ENCODE results near the gene TGOLN2. TPM values are rescaled to one million over a fixed set of nuclear protein-coding genes. Genes with fewer than 3 reads are reported as not detected.
A peak's percentile ranks its signal among the peaks of the same experiment; 100 is the strongest.

TGOLN2 gene
- total and polyA plus RNA-seq, 5 donors, result 29.9 to 82.6 (median 77.0) TPM

DNA sequence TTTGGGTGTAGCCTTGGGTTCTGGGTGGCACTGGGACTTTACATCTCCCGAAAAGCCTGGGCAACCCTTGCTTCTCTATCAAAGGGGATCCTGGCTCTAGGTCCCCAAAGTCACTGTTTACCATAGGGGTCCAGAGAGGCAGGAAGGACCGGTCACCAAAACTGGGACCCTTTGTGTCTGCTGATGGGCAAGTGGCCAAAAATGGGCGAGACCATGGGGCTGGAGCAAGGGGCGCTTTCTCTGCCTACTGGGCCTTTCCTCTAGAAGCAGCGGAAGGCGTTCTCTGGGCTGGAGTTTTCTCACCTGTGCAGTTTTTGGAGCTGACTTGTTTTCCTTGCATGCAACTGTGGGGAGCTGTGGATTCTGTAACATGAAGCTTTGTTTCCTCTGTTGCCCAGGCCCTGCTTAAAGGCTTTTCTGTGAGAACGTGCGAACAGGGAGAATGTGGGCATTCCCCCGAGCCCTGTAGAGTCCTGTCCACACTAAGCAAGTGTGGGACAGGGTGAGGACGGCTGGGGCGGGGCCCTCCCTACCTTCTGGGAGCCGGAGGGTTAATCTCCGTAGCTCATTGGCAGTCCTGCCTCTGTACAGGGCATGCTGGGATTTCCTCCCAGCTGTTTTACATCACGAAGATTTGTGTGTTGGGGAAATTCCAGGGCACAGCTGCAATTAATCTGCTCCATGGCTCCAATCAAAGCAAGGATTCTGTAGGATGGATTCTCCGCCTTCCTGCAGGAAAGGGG is 50.2 kb downstream of the TGOLN2 start:
- Histone ChIP-seq H3K27ac (ENCODE audit: low read length) (peak overlapping the region; percentile 43), H3K27me3 (ENCODE audit: control insufficient read depth, insufficient read depth) (no peaks in the 10 kb centered on the region), H3K9me3 (ENCODE audit: control insufficient read depth, low read length) (no peaks in the 10 kb centered on the region), H3K4me1 (ENCODE audit: control insufficient read depth, insufficient read depth, low read length) (peaks cover 13% of the 10 kb centered on the region), H3K4me3 (ENCODE audit: low read length) (no peak overlapping the region)
- intact Hi-C loops (cut with DNase I), result no loop called here
- peak; percentile 89 to 93 for ATAC-seq
- 23% methylated on average over 15 of the region's 15 CpGs for WGBS
- DNase-seq, result peak; percentile 74 to 92 (median 89)

DNA sequence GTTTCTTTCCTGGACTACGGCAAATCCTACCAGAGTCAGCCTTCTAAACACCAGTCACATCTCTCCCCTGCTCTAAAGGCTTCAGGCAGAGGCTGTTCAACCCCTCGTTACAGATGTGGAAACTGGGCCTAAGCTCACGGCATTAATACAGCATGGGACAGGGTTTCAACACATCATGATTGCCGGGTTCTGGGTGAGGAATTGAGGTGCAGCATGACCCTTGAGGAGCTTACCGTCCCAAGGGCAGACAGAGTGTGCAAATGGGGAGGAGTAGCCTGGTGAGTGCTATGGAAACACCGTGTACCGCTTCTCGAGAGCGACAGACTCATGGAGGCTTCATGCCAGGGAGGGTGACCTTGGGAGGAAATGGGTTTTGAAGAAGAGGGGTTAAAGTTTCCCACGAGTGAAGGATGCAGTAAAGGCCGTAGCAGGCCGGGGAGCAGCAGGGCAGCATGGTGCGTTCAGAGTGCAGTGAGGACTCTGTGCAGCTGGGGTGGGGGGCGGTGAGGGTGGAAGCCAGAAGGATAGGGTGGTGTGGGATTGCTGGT is 51.1 kb downstream of the TGOLN2 start:
- H3K27me3 ChIP-seq (ENCODE audit: control insufficient read depth, insufficient read depth), result no peaks in the 10 kb centered on the region
- WGBS, result 40% methylated on average over 14 of the region's 14 CpGs
- peak overlapping the region; percentile 3 for H3K27ac ChIP-seq (ENCODE audit: low read length)
- no peaks in the 10 kb centered on the region for H3K9me3 ChIP-seq (ENCODE audit: control insufficient read depth, low read length)
- intact Hi-C loops (cut with DNase I), result no loop called here
- DNase-seq (no peak), ATAC-seq (peak; percentile 7 to 24)
- H3K4me1 ChIP-seq (ENCODE audit: control insufficient read depth, insufficient read depth, low read length), result peaks cover 13% of the 10 kb centered on the region
- no peak overlapping the region for H3K4me3 ChIP-seq (ENCODE audit: low read length)

DNA sequence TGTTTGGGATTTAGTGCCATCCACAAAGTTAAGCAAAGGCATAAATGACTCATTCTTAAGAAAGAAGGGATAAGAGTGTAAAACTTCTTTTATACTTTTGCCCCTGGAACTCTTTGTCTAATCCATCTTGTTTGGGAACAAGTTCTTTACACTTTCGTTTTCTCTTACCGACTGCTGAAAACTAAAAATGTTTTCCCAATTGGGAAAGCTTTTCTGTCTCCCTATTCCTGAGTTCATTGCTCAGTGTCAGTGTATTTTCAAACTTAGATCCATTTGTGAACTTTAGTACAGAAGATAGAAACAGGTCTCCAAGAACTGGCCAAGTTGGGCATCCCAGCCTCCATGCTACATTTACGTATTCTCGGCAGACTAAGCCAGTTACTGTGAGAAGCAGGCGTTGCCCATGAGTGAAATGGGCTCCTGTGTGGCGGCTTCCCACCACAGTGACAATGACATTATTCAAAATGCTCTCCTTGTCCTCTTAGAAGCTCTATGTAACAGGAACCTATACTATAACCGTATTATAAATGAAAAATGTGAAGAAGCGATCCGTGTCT is 51.7 kb downstream of the TGOLN2 start:
- intact Hi-C loops (cut with DNase I), result no loop called here
- Histone ChIP-seq H3K9me3 (ENCODE audit: control insufficient read depth, low read length) (no peaks in the 10 kb centered on the region), H3K4me3 (ENCODE audit: low read length) (peak overlapping the region; percentile 32), H3K27me3 (ENCODE audit: control insufficient read depth, insufficient read depth) (no peaks in the 10 kb centered on the region), H3K4me1 (ENCODE audit: control insufficient read depth, insufficient read depth, low read length) (peaks cover 13% of the 10 kb centered on the region), H3K27ac (ENCODE audit: low read length) (peak overlapping the region; percentile 49)
- WGBS, result 51% methylated on average over 9 of the region's 9 CpGs
- ATAC-seq (no peak), DNase-seq (no peak)

DNA sequence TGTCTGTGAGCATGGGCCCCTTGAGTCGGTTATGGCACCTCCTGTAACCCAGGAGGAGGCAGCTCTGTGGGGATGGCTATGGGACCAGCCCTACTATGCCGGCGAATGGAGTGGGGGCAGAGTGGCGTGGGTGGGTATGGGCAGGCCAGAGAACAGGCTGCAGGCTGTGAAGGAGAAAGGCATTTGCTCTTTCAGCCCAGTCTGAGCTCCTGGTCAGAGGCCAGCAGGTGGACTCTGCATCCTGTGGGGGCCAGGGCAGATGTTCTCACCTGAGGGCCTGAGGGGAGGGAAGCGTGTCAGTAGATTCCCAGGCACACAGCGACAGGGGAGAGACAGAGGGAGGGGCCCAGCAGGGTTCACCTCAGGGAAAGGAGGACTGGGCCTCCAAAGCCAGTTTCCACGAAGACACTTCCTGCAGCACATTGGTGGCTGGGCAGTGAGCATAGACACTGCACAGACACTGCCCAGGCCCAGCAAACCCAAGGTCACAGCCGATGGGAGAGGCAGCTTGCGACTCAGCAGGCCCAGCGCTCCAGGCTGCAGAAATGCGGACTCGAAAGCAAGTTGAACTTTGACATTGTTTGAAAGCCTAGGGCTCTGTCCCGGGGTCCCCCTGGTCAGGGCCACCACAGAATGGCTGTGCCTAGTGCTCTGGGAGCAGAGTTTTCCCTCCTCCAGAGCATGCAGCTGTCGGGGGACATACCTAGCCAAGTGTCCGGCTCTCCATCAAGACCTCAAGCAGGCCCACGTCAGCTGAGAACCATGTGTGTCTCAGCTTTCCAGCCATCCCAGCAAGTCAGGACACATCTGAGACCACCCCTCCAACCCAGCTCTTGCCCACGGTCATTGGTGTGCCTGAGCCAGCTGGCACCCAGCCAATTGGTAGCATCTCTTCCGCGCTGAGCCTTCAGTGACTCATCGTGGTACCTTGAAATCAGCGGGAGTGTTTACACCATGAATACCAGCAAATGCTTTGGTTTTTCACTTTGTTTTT is 53.8 kb downstream of the TGOLN2 start:
- Histone ChIP-seq H3K9me3 (ENCODE audit: control insufficient read depth, low read length) (no peaks in the 10 kb centered on the region), H3K4me1 (ENCODE audit: control insufficient read depth, insufficient read depth, low read length) (peaks cover 16% of the 10 kb centered on the region), H3K27ac (ENCODE audit: low read length) (no peak overlapping the region), H3K4me3 (ENCODE audit: low read length) (no peak overlapping the region), H3K27me3 (ENCODE audit: control insufficient read depth, insufficient read depth) (no peaks in the 10 kb centered on the region)
- ATAC-seq (no peak), DNase-seq (no peak)
- WGBS, result 60% methylated on average over 21 of the region's 21 CpGs
- intact Hi-C loops (cut with DNase I), result no loop called here

DNA sequence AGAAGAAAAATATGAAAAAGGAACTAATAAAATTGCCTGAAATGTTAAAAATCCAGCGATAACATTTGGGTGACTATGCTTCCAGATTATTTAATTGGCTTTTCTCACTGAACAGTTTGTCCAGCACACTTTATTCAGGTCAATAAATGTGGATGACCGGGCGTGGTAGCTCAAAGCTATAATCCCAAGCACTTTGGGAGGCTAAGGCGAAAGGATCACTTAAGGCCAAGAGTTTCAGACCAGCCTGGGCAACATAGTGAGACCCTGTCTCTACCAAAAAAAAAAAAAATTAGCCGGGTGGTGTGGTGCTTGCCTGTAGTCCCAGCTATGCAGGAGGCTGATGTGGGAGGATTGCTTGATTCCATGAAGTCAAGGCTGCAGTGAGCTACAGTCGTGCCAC is 55.4 kb downstream of the TGOLN2 start:
- intact Hi-C loops (cut with DNase I), result no loop called here
- H3K27me3 ChIP-seq (ENCODE audit: control insufficient read depth, insufficient read depth), result no peaks in the 10 kb centered on the region
- H3K9me3 ChIP-seq (ENCODE audit: control insufficient read depth, low read length), result no peaks in the 10 kb centered on the region
- no peak overlapping the region for H3K27ac ChIP-seq (ENCODE audit: low read length)
- DNase-seq, result no peak
- no peak overlapping the region for H3K4me3 ChIP-seq (ENCODE audit: low read length)
- H3K4me1 ChIP-seq (ENCODE audit: control insufficient read depth, insufficient read depth, low read length), result peaks cover 7% of the 10 kb centered on the region
- 90% methylated on average over 6 of the region's 6 CpGs for WGBS
- no peak for ATAC-seq

DNA sequence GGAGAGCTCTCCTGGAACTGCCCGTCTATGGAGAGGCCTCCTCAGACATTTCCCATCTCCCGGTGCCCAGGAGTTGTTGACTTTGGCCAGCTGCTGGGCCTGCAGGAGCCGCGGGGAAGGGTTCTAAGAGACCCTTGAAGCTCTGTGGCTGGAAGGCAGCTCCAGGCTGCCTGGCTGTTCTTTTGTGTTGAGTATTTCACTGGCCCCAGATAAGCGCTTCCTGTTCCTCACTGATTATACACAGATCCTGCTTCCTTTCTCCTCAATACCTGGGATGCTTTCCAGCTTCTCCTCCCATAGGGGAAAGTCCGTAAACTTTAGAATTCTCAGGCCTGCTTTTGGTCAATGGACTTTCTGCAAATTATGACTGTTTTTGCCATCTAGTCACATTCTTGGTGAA is 57.8 kb downstream of the TGOLN2 start:
- Histone ChIP-seq H3K4me3 (ENCODE audit: low read length) (no peak overlapping the region), H3K9me3 (ENCODE audit: control insufficient read depth, low read length) (no peaks in the 10 kb centered on the region), H3K27me3 (ENCODE audit: control insufficient read depth, insufficient read depth) (no peaks in the 10 kb centered on the region), H3K4me1 (ENCODE audit: control insufficient read depth, insufficient read depth, low read length) (peaks cover 8% of the 10 kb centered on the region), H3K27ac (ENCODE audit: low read length) (peak overlapping the region; percentile 78)
- 30% methylated on average over 6 of the region's 6 CpGs for WGBS
- ATAC-seq (peak; percentile 77 to 90), DNase-seq (peak; percentile 36 to 82 (median 71))
- intact Hi-C loops (cut with DNase I), result no loop called here

Other genes starting within 250 kb of the TGOLN2 start
- gene TCF7L1, start 194.6 kb downstream of the TGOLN2 start, total RNA-seq, result 10 to 100 TPM; 12.0 to 13.8 (median 12.7) TPM
- 13.0 TPM for gene TCF7L1, start 194.6 kb downstream of the TGOLN2 start, polyA plus RNA-seq
- gene RETSAT, start 26.5 kb upstream of the TGOLN2 start, total RNA-seq, result 10 to 100 TPM; 22.4 to 33.5 (median 27.9) TPM
- gene RETSAT, start 26.5 kb upstream of the TGOLN2 start, polyA plus RNA-seq, result 31.9 TPM
- 10 to 100 TPM; 11.5 to 16.1 (median 13.0) TPM for gene ELMOD3, start 26.8 kb upstream of the TGOLN2 start, total RNA-seq
- gene ELMOD3, start 26.8 kb upstream of the TGOLN2 start, polyA plus RNA-seq, result 10.7 TPM
- 10 to 100 TPM in 2 of 4 donors, 1 to 10 TPM in 2; 6.8 to 15.6 (median 12.3) TPM for gene CAPG, start 82.4 kb upstream of the TGOLN2 start, total RNA-seq
- 13.2 TPM for gene CAPG, start 82.4 kb upstream of the TGOLN2 start, polyA plus RNA-seq
- gene SH2D6, start 90.7 kb upstream of the TGOLN2 start, total RNA-seq, result under 1 TPM in 3 of 4 donors, not detected in 1; 0.34 to 0.75 (median 0.62) TPM
- gene SH2D6, start 90.7 kb upstream of the TGOLN2 start, polyA plus RNA-seq, result 0.29 TPM
- 100 to 1,000 TPM; 123 to 227 (median 144) TPM for gene MAT2A, start 211.2 kb upstream of the TGOLN2 start, total RNA-seq
- gene MAT2A, start 211.2 kb upstream of the TGOLN2 start, polyA plus RNA-seq, result 76.4 TPM
- 10 to 100 TPM; 27.7 to 35.8 (median 30.8) TPM for gene GGCX, start 233.5 kb upstream of the TGOLN2 start, total RNA-seq
- gene GGCX, start 233.5 kb upstream of the TGOLN2 start, polyA plus RNA-seq, result 17.9 TPM
- gene VAMP8, start 249.6 kb upstream of the TGOLN2 start, total RNA-seq, result 10 to 100 TPM; 30.3 to 38.3 (median 35.2) TPM
- gene VAMP8, start 249.6 kb upstream of the TGOLN2 start, polyA plus RNA-seq, result 24.9 TPM